ENCODE measurements around the gene GARIN5B.

Gene GARIN5B

GRCh38 chr19:55372316-55373081 lies 9.4 kb upstream of the GARIN5B start:
- peak; percentile 71 for DNase-seq (ENCODE audit: low spot score)

DNA sequence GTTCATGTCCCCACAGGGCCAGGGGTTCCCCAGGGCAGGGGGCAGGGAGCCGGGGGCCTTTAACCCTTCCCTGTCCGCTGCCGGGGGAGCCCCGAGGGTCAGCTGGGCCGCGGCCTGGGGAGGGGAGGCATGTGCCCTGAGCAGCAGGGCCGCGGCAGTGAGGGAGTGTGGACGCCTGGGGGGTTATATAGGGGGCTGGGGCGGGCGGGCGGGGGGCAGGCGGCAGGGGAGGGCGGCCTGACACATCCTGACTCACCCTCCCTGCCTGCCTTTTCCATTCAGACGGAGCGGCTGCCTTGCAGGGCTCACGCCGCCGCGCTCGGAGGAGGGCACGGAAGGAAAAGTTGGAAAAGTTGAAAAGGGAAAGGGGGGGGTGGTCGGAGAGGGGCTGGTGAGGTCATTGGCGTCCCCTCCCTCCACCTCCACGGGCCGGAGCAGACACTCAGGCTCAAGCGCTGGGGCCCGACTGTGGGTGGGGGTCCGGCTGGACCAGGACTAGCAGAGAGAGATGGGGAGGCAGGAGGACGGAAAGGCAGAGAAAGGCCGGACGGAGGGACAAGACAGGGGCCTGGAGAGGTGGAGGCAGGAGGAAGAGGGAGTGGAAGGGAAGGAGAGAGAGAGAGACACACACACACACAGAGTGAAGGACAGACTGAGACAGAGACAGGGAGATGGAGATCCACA lies 7.4 kb upstream of the GARIN5B start, which contains the start of gene IL11:
TSS of gene IL11 (minus strand) at position 159 of the 684 bp plus-strand sequence. CDS start at position 6, 153 bp downstream.
- ATAC-seq (ENCODE audit: low read depth) (peak; percentile 61), DNase-seq (ENCODE audit: low spot score) (peak; percentile 69)
- Histone ChIP-seq H3K9me3 (ENCODE audit: severe bottlenecking) (no peaks in the 10 kb centered on the region), H3K27ac (ENCODE audit: poor library complexity, severe bottlenecking) (peak within 1 kb of the TSS; percentile 48), H3K4me1 (ENCODE audit: insufficient read depth, poor library complexity, severe bottlenecking) (peaks cover 8% of the 10 kb centered on the region), H3K4me3 (ENCODE audit: severe bottlenecking) (peak within 1 kb of the TSS; percentile 46), H3K27me3 (ENCODE audit: insufficient read depth, poor library complexity, severe bottlenecking) (no peaks in the 10 kb centered on the region), H3K36me3 (ENCODE audit: low read depth) (no peaks in the 10 kb centered on the region)
- TF ChIP-seq CTCF (IDR thresholded peaks at IDR 0.05; ENCODE audit: poor library complexity, severe bottlenecking) = no peak

More at GRCh38 chr19:55372316-55373081, 9.4 kb upstream of the GARIN5B start:
- peaks cover 14% of the 10 kb centered on the region for H3K4me1 ChIP-seq (ENCODE audit: insufficient read depth, poor library complexity, severe bottlenecking)
- H3K27ac ChIP-seq (ENCODE audit: poor library complexity, severe bottlenecking) = no peak overlapping the region
- no peak overlapping the region for H3K4me3 ChIP-seq (ENCODE audit: severe bottlenecking)
- no peaks in the 10 kb centered on the region for H3K9me3 ChIP-seq (ENCODE audit: severe bottlenecking)
- H3K36me3 ChIP-seq (ENCODE audit: low read depth) = no peaks in the 10 kb centered on the region
- no peak for ATAC-seq (ENCODE audit: low read depth)
- TF ChIP-seq CTCF (IDR thresholded peaks at IDR 0.05; ENCODE audit: poor library complexity, severe bottlenecking) = no peak
- H3K27me3 ChIP-seq (ENCODE audit: insufficient read depth, poor library complexity, severe bottlenecking) = no peaks in the 10 kb centered on the region

GRCh38 chr19:55369653-55370304 lies 6.7 kb upstream of the GARIN5B start:
- peak; percentile 87 for DNase-seq (ENCODE audit: low spot score)
- Histone ChIP-seq H3K4me1 (ENCODE audit: insufficient read depth, poor library complexity, severe bottlenecking) (peaks cover 8% of the 10 kb centered on the region), H3K36me3 (ENCODE audit: low read depth) (no peaks in the 10 kb centered on the region), H3K4me3 (ENCODE audit: severe bottlenecking) (peak overlapping the region; percentile 46), H3K9me3 (ENCODE audit: severe bottlenecking) (no peaks in the 10 kb centered on the region), H3K27ac (ENCODE audit: poor library complexity, severe bottlenecking) (peak overlapping the region; percentile 48), H3K27me3 (ENCODE audit: insufficient read depth, poor library complexity, severe bottlenecking) (no peaks in the 10 kb centered on the region)
- ATAC-seq (ENCODE audit: low read depth) = peak; percentile 79
- TF ChIP-seq CTCF (IDR thresholded peaks at IDR 0.05; ENCODE audit: poor library complexity, severe bottlenecking) = no peak

- DNase-seq (ENCODE audit: low spot score) = peak; percentile 68
- ATAC-seq (ENCODE audit: low read depth) = peak; percentile 22; the same call in 2 of the 3 replicates
Observed at GRCh38 chr19:55368701-55369563, 5.9 kb upstream of the GARIN5B start.

More at GRCh38 chr19:55368701-55369563, 5.9 kb upstream of the GARIN5B start:
- H3K4me1 ChIP-seq (ENCODE audit: insufficient read depth, poor library complexity, severe bottlenecking) = peaks cover 8% of the 10 kb centered on the region
- peak overlapping the region; percentile 26 for H3K4me3 ChIP-seq (ENCODE audit: severe bottlenecking)
- no peak for TF ChIP-seq CTCF (IDR thresholded peaks at IDR 0.05; ENCODE audit: poor library complexity, severe bottlenecking)
- H3K27me3 ChIP-seq (ENCODE audit: insufficient read depth, poor library complexity, severe bottlenecking) = no peaks in the 10 kb centered on the region
- H3K36me3 ChIP-seq (ENCODE audit: low read depth) = no peaks in the 10 kb centered on the region
- peak overlapping the region; percentile 48 for H3K27ac ChIP-seq (ENCODE audit: poor library complexity, severe bottlenecking)
- H3K9me3 ChIP-seq (ENCODE audit: severe bottlenecking) = no peaks in the 10 kb centered on the region

All from RWPE2 (cell line).